Measurements from ENCODE around the gene PRKN. TPM values are rescaled to one million over a fixed set of nuclear protein-coding genes. Genes with fewer than 3 reads are reported as not detected.

PRKN gene
- total RNA-seq, 1 experiment from 2014 or later: 2.0 TPM

GRCh38 chr6:162770136-162770535 lies 42.6 kb upstream of the PRKN start:
- no peak overlapping the region for H4K8ac ChIP-seq (replicated peaks; ENCODE audit: insufficient read length, low read depth, low read length)
- H3K9ac ChIP-seq (ENCODE audit: extremely low read depth, insufficient read length, low read length): no peak overlapping the region

More at GRCh38 chr6:162770136-162770535, 42.6 kb upstream of the PRKN start:
- Histone ChIP-seq H3K4me2 (ENCODE audit: insufficient read depth, insufficient read length, low read length) (no peak overlapping the region), H4K91ac (ENCODE audit: insufficient read length, low read depth, low read length) (no peak overlapping the region), H3K14ac (ENCODE audit: insufficient read depth, low read length) (no peak overlapping the region), H2BK12ac (ENCODE audit: insufficient read length, low read depth, low read length) (no peak overlapping the region), H3K23me2 (ENCODE audit: insufficient read length, low read depth, low read length, poor library complexity, severe bottlenecking) (no peaks in the 10 kb centered on the region), H3K79me1 (ENCODE audit: insufficient read depth, low read depth, low read length, poor library complexity, severe bottlenecking) (no peaks in the 10 kb centered on the region), H3K4me1 (ENCODE audit: insufficient read depth, low read length) (no peaks in the 10 kb centered on the region), H3K18ac (ENCODE audit: insufficient read length, low read depth, low read length) (no peak overlapping the region), H3K27ac (ENCODE audit: insufficient read length, low read depth, low read length) (no peak overlapping the region), H3K23ac (ENCODE audit: insufficient read length, low read depth, low read length) (no peak overlapping the region), H3K27me3 (ENCODE audit: insufficient read depth, low read length) (no peaks in the 10 kb centered on the region), H4K20me1 (ENCODE audit: control insufficient read depth, insufficient read depth, insufficient read length) (no peaks in the 10 kb centered on the region), H3K56ac (ENCODE audit: insufficient read length, low read depth, low read length) (no peak overlapping the region), H2BK120ac (ENCODE audit: low read depth, low read length, poor library complexity, severe bottlenecking) (no peak overlapping the region), H3T11ph (ENCODE audit: low read length) (no peak overlapping the region), H3K4ac (ENCODE audit: low read depth, low read length) (no peak overlapping the region), H3K9me3 (ENCODE audit: control insufficient read depth, low read depth, low read length) (no peaks in the 10 kb centered on the region), H2BK20ac (ENCODE audit: low read depth, low read length, poor library complexity, severe bottlenecking) (no peak overlapping the region), H3K79me2 (ENCODE audit: insufficient read depth, low read length) (no peaks in the 10 kb centered on the region), H2AFZ (ENCODE audit: low read length) (no peak overlapping the region), H2AK5ac (ENCODE audit: insufficient read length, low read length) (no peak overlapping the region), H4K5ac (ENCODE audit: insufficient read length, low read depth, low read length) (no peak overlapping the region), H2BK15ac (ENCODE audit: low read depth, low read length) (no peak overlapping the region), H2BK5ac (ENCODE audit: insufficient read length, low read length) (no peak overlapping the region)
- Mint-ChIP-seq H3K4me3 (no peak overlapping the region), H3K9me3 (no peaks in the 10 kb centered on the region), H3K27me3 (ENCODE audit: low read depth) (no peaks in the 10 kb centered on the region), H3K27ac (no peak overlapping the region), H3K4me1 (no peaks in the 10 kb centered on the region), H3K36me3 (ENCODE audit: insufficient read depth in 1 of 3, low read depth in 3 of 3) (no peaks in the 10 kb centered on the region)
- TF ChIP-seq CTCF (conservative IDR thresholded peaks at IDR 0.05): no peak
- DNase-seq: no peak
